NCI-H82 treated with DMSO at 0.1 percent for 48 hours (cell line): ENCODE data around the gene SAP30L.

Source experiments
- DNase-seq: peaks from one replicate; lab custom pipeline; 2025; ENCODE audit not compliant: unreplicated experiment; lab: John Stamatoyannopoulos, UW

SAP30L gene

DNA sequence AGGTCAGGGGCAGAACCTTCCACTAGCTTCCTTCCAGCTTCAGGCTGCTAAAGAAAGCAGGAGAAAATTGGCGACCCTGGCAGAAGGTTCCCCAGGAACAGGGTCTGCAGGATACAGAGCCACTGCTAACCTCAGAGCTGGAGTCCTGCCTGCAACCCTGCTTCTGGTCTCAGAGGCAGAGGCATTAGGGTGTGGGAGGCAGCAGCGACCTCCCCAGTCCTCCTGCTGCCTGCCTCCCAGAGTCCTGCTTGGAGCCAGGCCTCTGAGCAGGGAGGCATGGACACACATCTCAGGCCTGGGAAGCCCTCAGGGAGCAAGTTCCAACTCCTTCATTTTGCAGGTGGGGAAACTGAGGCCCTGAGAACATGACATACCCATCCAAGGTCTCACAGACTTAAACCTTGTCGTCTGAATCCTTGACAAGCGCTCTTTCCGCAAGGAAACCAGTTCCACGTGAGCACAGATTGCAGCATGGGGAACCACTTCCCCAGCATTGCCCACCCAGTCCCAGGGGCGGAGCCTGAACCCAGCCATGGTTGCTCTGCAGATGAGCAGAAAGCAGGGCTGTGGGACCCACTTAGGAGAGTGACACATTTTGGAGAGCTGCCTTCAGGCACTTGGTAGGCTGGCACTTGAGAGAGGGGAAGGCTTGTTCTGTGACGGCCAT lies 60.4 kb downstream of the SAP30L start:
- no peak for DNase-seq

DNA sequence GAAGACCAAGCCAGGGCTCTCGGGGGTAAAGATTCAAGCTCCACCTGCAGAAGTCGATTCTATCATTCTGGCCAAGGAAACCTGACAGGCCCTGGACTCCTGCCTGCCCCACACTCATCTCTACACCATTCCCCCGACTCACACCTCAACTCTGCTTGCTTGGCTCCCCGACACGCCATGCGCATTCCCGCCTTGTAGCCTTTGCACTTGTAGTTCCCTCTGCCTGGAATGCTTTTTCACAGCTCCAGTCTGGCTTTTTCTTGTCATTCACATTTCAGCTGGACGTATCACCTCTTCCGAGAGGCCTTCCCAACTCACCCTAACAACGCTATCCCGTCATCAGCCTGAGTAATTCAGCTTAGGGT lies 60.9 kb downstream of the SAP30L start:
- DNase-seq: no peak

- no peak for DNase-seq
Observed at GRCh38 chr5:154508114-154508513, 62.3 kb downstream of the SAP30L start.

GRCh38 chr5:154509784-154510555 lies 64.2 kb downstream of the SAP30L start:
- DNase-seq: no peak
